PC-3 (cell line): Measurements from ENCODE around the gene HIPK2. TPM values are rescaled to one million over a fixed set of nuclear protein-coding genes. Genes with fewer than 3 reads are reported as not detected.
A peak's percentile ranks its signal among the peaks of the same experiment; 100 is the strongest.

Experiments
- ATAC-seq: fragments of 200-7000 bp; cut with Tn5 transposase; 2 replicates; pipeline ENCODE4 v1.9.1; 2020; ENCODE audit warnings: mild to moderate bottlenecking, moderate library complexity
- BruUV-seq: library from RNA; stranded (reverse); fragments of 400-500 nt; replicated peaks from 2 replicates; lab custom pipeline; 2021; lab: Mats Ljungman, UMichigan
- CTCF ChIA-PET: fragments of 300-600 bp; sonication (Branson Sonifier 250); formaldehyde crosslinking; loops from one replicate; lab custom pipeline; 2022; ENCODE audit warnings: antibody characterized with exemption; lab: Charles Lee
- POLR2A ChIA-PET: fragments of 300-600 bp; sonication (Branson Sonifier 250); formaldehyde crosslinking; loops from one replicate; lab custom pipeline; 2022; ENCODE audit warnings: antibody characterized with exemption; ENCODE audit not compliant: unreplicated experiment; lab: Charles Lee
- DNase-seq: peaks from one replicate; pipeline ENCODE4 v3.0.0-alpha.2; 2015
- H2AFZ ChIP-seq: fragments of 300-600 bp; sonication (generic); 2 replicates; pipeline ENCODE4 v1.6.0; 2016; ENCODE audit warnings: antibody characterized with exemption, low read length
- H3F3A ChIP-seq: fragments of 300-600 bp; sonication (generic); one replicate; pipeline ENCODE4 v1.6.0; 2017; ENCODE audit warnings: antibody characterized with exemption, low read length, control low read depth, mild to moderate bottlenecking; ENCODE audit not compliant: unreplicated experiment
- H3K27ac ChIP-seq: fragments of 300-600 bp; sonication (generic); 2 replicates; pipeline ENCODE4 v1.5.1; 2016; ENCODE audit warnings: mild to moderate bottlenecking, low read length
- H3K27me3 ChIP-seq: fragments of 300-600 bp; sonication (generic); 2 replicates; pipeline ENCODE4 v1.6.1; 2016; ENCODE audit warnings: low read length, mixed read lengths
- H3K36me3 ChIP-seq: fragments of 300-600 bp; sonication (generic); 2 replicates; pipeline ENCODE4 v1.6.1; 2016; ENCODE audit warnings: low read depth, mixed run types, low read length, mixed read lengths
- H3K4me1 ChIP-seq: fragments of 300-600 bp; sonication (generic); 2 replicates; pipeline ENCODE4 v1.5.1; 2016; ENCODE audit warnings: low read length; ENCODE audit not compliant: insufficient read depth
- H3K4me2 ChIP-seq: fragments of 300-600 bp; sonication (generic); 2 replicates; pipeline ENCODE4 v1.6.0; 2016; ENCODE audit warnings: low read length
- H3K4me3 ChIP-seq: fragments of 300-600 bp; sonication (generic); 2 replicates; pipeline ENCODE4 v1.5.1; 2016; ENCODE audit warnings: mild to moderate bottlenecking, low read length, mixed read lengths
- H3K79me2 ChIP-seq: fragments of 300-600 bp; sonication (generic); 2 replicates; pipeline ENCODE4 v1.6.1; 2017; ENCODE audit warnings: low read length, mixed read lengths
- H3K9ac ChIP-seq: fragments of 300-600 bp; sonication (generic); 2 replicates; pipeline ENCODE4 v1.6.0; 2016; ENCODE audit warnings: mild to moderate bottlenecking, low read length
- H3K9me2 ChIP-seq: fragments of 300-600 bp; sonication (generic); replicated peaks from 2 replicates; pipeline ENCODE4 v1.6.1; 2016; ENCODE audit warnings: mixed run types, low read length, mixed read lengths
- H3K9me3 ChIP-seq: fragments of 300-600 bp; sonication (generic); 2 replicates; pipeline ENCODE4 v1.6.1; 2016; ENCODE audit warnings: low read length, mixed read lengths
- H4K20me1 ChIP-seq: fragments of 300-600 bp; sonication (generic); 2 replicates; pipeline ENCODE4 v1.6.1; 2016; ENCODE audit warnings: low read length, mixed read lengths
- CTCF ChIP-seq: fragments of 300-600 bp; sonication (generic); conservative IDR thresholded peaks from 2 replicates; pipeline ENCODE4 v1.5.1; 2017; ENCODE audit warnings: antibody characterized with exemption, low read depth, mild to moderate bottlenecking, low read length
- EZH2 ChIP-seq: fragments of 300-600 bp; sonication (generic); IDR thresholded peaks from one replicate; pipeline ENCODE4 v1.6.1; 2017; ENCODE audit warnings: antibody characterized with exemption, mild to moderate bottlenecking, low read length; ENCODE audit not compliant: unreplicated experiment
- EZH2phosphoT487 ChIP-seq: fragments of 300-600 bp; sonication (generic); IDR thresholded peaks from 2 replicates; pipeline ENCODE4 v1.6.1; 2018; ENCODE audit warnings: mild to moderate bottlenecking, antibody characterized with exemption, low read length, borderline replicate concordance
- intact Hi-C: fragments of 100-400 bp; cut with micrococcal nuclease; formaldehyde crosslinking; loops from 2 replicates; pipeline ENCODE4 v1.9.0; 2023
- total RNA-seq: library from RNA; depleted of rRNA; stranded (reverse); fragments of >200 nt; gene quantifications from 2 replicates; pipeline ENCODE4 v1.2.3, GENCODE V29; 2014

Gene HIPK2
- total RNA-seq, 1 experiment from 2014 or later: 38.1 TPM

- Histone ChIP-seq H3K36me3 (peaks cover 49% of the 10 kb centered on the region), H3F3A (peaks cover 24% of the 10 kb centered on the region), H3K4me1 (peaks cover 56% of the 10 kb centered on the region), H3K27me3 (no peaks in the 10 kb centered on the region), H3K27ac (peak overlapping the region; percentile 99), H4K20me1 (peaks cover 44% of the 10 kb centered on the region), H3K9me3 (no peaks in the 10 kb centered on the region), H3K79me2 (peaks cover 93% of the 10 kb centered on the region), H3K4me3 (peak overlapping the region; percentile 54), H2AFZ (no peak overlapping the region), H3K9ac (peak overlapping the region; percentile 79), H3K9me2 (no peaks in the 10 kb centered on the region), H3K4me2 (peak overlapping the region; percentile 94)
- ChIA-PET CTCF (interaction anchor here (1.2 to 1.4 kb wide), 2 partner anchors 125 to 145 kb away, joined by 3 to 6 read pairs; no protein-coding TSS in a partner anchor), POLR2A (interaction anchor here (0.6 to 0.8 kb wide), 4 partner anchors 10 to 920 kb away, joined by 4 to 7 read pairs (median 4); no protein-coding TSS in a partner anchor)
- intact Hi-C loops: loop anchor here (1.0 to 2.0 kb wide), 3 partner anchors 18 to 91 kb away; no protein-coding TSS in a partner anchor
- TF ChIP-seq CTCF (no peak), EZH2 (no peak), EZH2phosphoT487 (no peak)
- DNase-seq: peak; percentile 92
- no TSS peak for BruUV-seq
- ATAC-seq: peak; percentile 53
These were observed 6.5 kb downstream of the HIPK2 start for GRCh38 chr7:139771001-139771956.

- DNase-seq (no peak), ATAC-seq (no peak)
- BruUV-seq: no TSS peak
- Histone ChIP-seq H3K79me2 (peaks cover 93% of the 10 kb centered on the region), H3K4me3 (no peak overlapping the region), H4K20me1 (peaks cover 52% of the 10 kb centered on the region), H2AFZ (no peak overlapping the region), H3K9me2 (no peaks in the 10 kb centered on the region), H3K27me3 (no peaks in the 10 kb centered on the region), H3K4me2 (peak overlapping the region; percentile 94; the same call in 1 of the 2 replicates), H3K9me3 (no peaks in the 10 kb centered on the region), H3K4me1 (peaks cover 49% of the 10 kb centered on the region), H3K27ac (peak overlapping the region; percentile 99; the same call in 1 of the 2 replicates), H3F3A (peaks cover 17% of the 10 kb centered on the region), H3K9ac (no peak overlapping the region), H3K36me3 (peaks cover 56% of the 10 kb centered on the region)
- POLR2A ChIA-PET: no interaction called here
- TF ChIP-seq EZH2phosphoT487 (no peak), EZH2 (no peak), CTCF (no peak)
- intact Hi-C loops: loop anchor here (2.0 kb wide), 1 partner anchor 17 kb away; no protein-coding TSS in a partner anchor
- CTCF ChIA-PET: no interaction called here
These were observed 8.0 kb downstream of the HIPK2 start for GRCh38 chr7:139769761-139770160.
